Activated B cell treated with CpG ODN at 0.5 μM for 24 hours (primary cell): ENCODE results near the gene SLC25A38. TPM values are rescaled to one million over a fixed set of nuclear protein-coding genes. Genes with fewer than 3 reads are reported as not detected.

Experiments used
- ATAC-seq: fragments of 200-7000 bp; cut with Tn5 transposase; one replicate; pipeline ENCODE4 v1.10.0; 2021; ENCODE audit warnings: low read depth, mild to moderate bottlenecking, moderate library complexity
- CTCF ChIA-PET: fragments of 350-600 bp; sonication (Branson Sonifier 250); formaldehyde crosslinking; loops from one replicate; lab custom pipeline; 2021; ENCODE audit warnings: antibody characterized with exemption; lab: Charles Lee
- POLR2A ChIA-PET: fragments of 350-600 bp; sonication (Branson Sonifier 250); formaldehyde crosslinking; loops from one replicate; lab custom pipeline; 2021; ENCODE audit warnings: antibody characterized with exemption; lab: Charles Lee
- DNase-seq: peaks from one replicate; pipeline ENCODE4 v3.0.0; 2022
- H3K27ac Mint-ChIP-seq: one replicate; pipeline ENCODE4 v1.8.0; 2020; ENCODE audit warnings: mixed read lengths
- H3K27me3 Mint-ChIP-seq: one replicate; pipeline ENCODE4 v1.8.0; 2021; ENCODE audit warnings: mixed read lengths
- H3K36me3 Mint-ChIP-seq: one replicate; pipeline ENCODE4 v1.8.0; 2021; ENCODE audit warnings: low read depth, mixed read lengths
- H3K4me1 Mint-ChIP-seq: one replicate; pipeline ENCODE4 v1.8.0; 2021; ENCODE audit warnings: mixed read lengths
- H3K4me3 Mint-ChIP-seq: one replicate; pipeline ENCODE4 v1.8.0; 2020; ENCODE audit warnings: mild to moderate bottlenecking, mixed read lengths
- H3K9me3 Mint-ChIP-seq: one replicate; pipeline ENCODE4 v1.8.0; 2020; ENCODE audit warnings: mixed read lengths
- intact Hi-C: fragments of 100-400 bp; cut with micrococcal nuclease; formaldehyde crosslinking; loops from one replicate; pipeline ENCODE4 v1.15.1; 2024
- total RNA-seq: library from RNA; stranded (reverse); gene quantifications from 2 replicates; pipeline ENCODE4 v1.2.3, GENCODE V29; 2022
- TF ChIP-seq, protein P1 (sequence below): fragments of 200-600 bp; IDR thresholded peaks from one replicate; pipeline ENCODE4 v1.8.0; 2022; ENCODE audit warnings: antibody characterized with exemption, mild to moderate bottlenecking

The SLC25A38 gene
- total RNA-seq, 1 donor from 2014 or later = 52.9 TPM

GRCh38 chr3:39343076-39343717 is 40.0 kb upstream of the SLC25A38 start:
- Mint-ChIP-seq H3K4me1 (no peaks in the 10 kb centered on the region), H3K27me3 (peaks cover 3% of the 10 kb centered on the region), H3K9me3 (no peaks in the 10 kb centered on the region), H3K36me3 (no peaks in the 10 kb centered on the region), H3K4me3 (no peak overlapping the region), H3K27ac (no peak overlapping the region)
- no peak for ATAC-seq
- no peak for DNase-seq
- TF ChIP-seq, protein P1, sequence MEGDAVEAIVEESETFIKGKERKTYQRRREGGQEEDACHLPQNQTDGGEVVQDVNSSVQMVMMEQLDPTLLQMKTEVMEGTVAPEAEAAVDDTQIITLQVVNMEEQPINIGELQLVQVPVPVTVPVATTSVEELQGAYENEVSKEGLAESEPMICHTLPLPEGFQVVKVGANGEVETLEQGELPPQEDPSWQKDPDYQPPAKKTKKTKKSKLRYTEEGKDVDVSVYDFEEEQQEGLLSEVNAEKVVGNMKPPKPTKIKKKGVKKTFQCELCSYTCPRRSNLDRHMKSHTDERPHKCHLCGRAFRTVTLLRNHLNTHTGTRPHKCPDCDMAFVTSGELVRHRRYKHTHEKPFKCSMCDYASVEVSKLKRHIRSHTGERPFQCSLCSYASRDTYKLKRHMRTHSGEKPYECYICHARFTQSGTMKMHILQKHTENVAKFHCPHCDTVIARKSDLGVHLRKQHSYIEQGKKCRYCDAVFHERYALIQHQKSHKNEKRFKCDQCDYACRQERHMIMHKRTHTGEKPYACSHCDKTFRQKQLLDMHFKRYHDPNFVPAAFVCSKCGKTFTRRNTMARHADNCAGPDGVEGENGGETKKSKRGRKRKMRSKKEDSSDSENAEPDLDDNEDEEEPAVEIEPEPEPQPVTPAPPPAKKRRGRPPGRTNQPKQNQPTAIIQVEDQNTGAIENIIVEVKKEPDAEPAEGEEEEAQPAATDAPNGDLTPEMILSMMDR = no peak
- intact Hi-C loops = no loop called here
- CTCF ChIA-PET = interaction anchor here (1.2 kb wide), 1 partner anchor 53 kb away, joined by 3 read pairs; no protein-coding TSS in a partner anchor
- POLR2A ChIA-PET = no interaction called here

GRCh38 chr3:39343760-39344159 is 39.4 kb upstream of the SLC25A38 start:
- no peaks in the 10 kb centered on the region for H3K4me1 Mint-ChIP-seq
- ATAC-seq = no peak
- peaks cover 3% of the 10 kb centered on the region for H3K27me3 Mint-ChIP-seq
- no peak overlapping the region for H3K27ac Mint-ChIP-seq
- no peak for DNase-seq
- no peaks in the 10 kb centered on the region for H3K36me3 Mint-ChIP-seq
- TF ChIP-seq, protein P1 = no peak
- intact Hi-C loops = no loop called here
- H3K4me3 Mint-ChIP-seq = no peak overlapping the region
- H3K9me3 Mint-ChIP-seq = no peaks in the 10 kb centered on the region
- CTCF ChIA-PET = no interaction called here
- POLR2A ChIA-PET = no interaction called here

DNA sequence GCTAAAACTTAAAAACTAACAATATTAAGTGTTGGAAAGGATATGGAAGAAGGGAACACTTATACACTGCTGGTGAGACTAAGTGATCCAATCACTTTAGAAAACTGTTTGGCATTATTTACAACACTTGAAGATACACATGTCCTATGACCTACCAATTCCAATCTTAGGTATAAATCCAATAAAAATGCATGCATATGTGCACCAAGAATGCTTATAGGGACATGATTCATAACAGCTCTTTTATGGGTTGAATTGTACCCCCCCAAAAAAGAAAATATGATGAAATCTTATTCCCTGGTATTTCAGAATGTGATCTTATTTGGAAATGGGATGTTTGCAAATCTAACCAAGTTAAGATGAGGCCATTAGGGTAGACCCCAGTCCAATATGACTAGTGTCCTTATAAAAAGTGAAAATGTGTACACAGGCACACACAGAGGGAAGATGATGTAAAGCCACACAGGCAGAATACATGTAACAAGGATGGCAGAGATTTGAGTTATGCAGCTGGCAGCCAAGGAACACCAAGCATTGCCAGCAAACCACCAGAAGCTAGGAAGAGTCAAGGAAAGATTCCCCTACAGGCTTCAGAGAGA is 38.3 kb upstream of the SLC25A38 start:
- Mint-ChIP-seq H3K36me3 (no peaks in the 10 kb centered on the region), H3K27ac (no peak overlapping the region), H3K4me3 (no peak overlapping the region), H3K4me1 (no peaks in the 10 kb centered on the region), H3K9me3 (no peaks in the 10 kb centered on the region), H3K27me3 (no peaks in the 10 kb centered on the region)
- ChIA-PET POLR2A (no interaction called here), CTCF (no interaction called here)
- TF ChIP-seq, protein P1 = no peak
- no peak for DNase-seq
- intact Hi-C loops = no loop called here
- ATAC-seq = no peak

DNA sequence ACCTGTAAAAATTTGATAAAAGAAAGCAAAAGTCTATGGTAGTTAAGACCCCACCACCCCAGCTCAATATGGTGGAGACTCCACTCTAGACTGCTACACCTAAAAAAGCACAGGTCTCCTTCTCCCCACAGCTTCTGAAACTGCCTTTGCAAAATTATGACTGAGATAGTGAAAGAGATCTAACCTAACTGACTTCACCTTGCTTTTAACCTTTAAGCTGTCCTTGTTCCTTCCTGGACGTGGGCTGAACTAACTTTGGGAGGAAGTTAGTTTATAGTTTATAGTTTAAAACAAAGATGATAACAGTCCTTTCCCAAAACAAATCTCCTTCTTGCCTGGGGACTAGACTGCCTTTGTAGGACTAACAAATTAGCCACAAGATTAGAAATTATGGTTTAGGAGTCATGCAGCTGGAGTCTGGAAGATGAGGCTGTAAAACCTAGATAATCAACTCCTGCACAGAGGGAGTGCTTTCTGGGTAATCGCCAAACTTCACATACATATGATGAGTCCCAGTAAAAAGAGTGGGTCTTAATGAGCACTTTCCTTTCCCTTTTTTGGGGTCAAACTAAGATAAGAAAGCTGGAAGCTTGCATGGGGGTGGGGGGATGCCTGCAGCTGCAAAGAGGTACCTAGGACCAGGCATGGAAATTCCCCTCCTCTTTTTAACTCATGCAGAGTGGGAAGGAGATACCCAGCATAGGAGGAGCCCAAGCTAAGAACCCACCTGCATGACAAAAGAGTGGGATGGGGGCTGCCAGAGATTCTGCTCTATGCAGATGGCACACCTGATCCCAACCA is 36.2 kb upstream of the SLC25A38 start:
- Mint-ChIP-seq H3K27me3 (no peaks in the 10 kb centered on the region), H3K36me3 (no peaks in the 10 kb centered on the region), H3K4me1 (no peaks in the 10 kb centered on the region), H3K9me3 (no peaks in the 10 kb centered on the region), H3K27ac (no peak overlapping the region), H3K4me3 (no peak overlapping the region)
- intact Hi-C loops = no loop called here
- ATAC-seq (no peak), DNase-seq (no peak)
- ChIA-PET POLR2A (no interaction called here), CTCF (no interaction called here)
- TF ChIP-seq, protein P1 = no peak

GRCh38 chr3:39347586-39347876 is 35.6 kb upstream of the SLC25A38 start:
- TF ChIP-seq, protein P1 = no peak
- no peak overlapping the region for H3K27ac Mint-ChIP-seq
- H3K27me3 Mint-ChIP-seq = no peaks in the 10 kb centered on the region
- CTCF ChIA-PET = no interaction called here
- POLR2A ChIA-PET = no interaction called here
- H3K4me1 Mint-ChIP-seq = no peaks in the 10 kb centered on the region
- H3K36me3 Mint-ChIP-seq = no peaks in the 10 kb centered on the region
- no peaks in the 10 kb centered on the region for H3K9me3 Mint-ChIP-seq
- DNase-seq (no peak), ATAC-seq (no peak)
- intact Hi-C loops = no loop called here
- H3K4me3 Mint-ChIP-seq = no peak overlapping the region
